Osteoblast (primary cell): ENCODE measurements around the gene MPPED1. TPM values are rescaled to one million over a fixed set of nuclear protein-coding genes. Genes with fewer than 3 reads are reported as not detected.

ENCODE experiments used
- DNase-seq: peaks from one replicate; pipeline ENCODE4 v3.0.0; 2011; ENCODE audit warnings: low spot score, mixed read lengths; ENCODE audit not compliant: insufficient read length; ENCODE audit errors: missing footprints
- H2AFZ ChIP-seq: 2 replicates; pipeline ENCODE4 v1.6.0; 2011; ENCODE audit warnings: mild to moderate bottlenecking, low read length
- H3K27ac ChIP-seq: 2 replicates; pipeline ENCODE4 v1.5.1; 2011; ENCODE audit warnings: mild to moderate bottlenecking, low read depth, low read length, moderate library complexity
- H3K27me3 ChIP-seq: 2 replicates; pipeline ENCODE4 v1.6.0; 2012; ENCODE audit warnings: mild to moderate bottlenecking, control low read depth, inconsistent platforms, low read length, moderate library complexity; ENCODE audit not compliant: insufficient read depth
- H3K36me3 ChIP-seq: 2 replicates; pipeline ENCODE4 v1.5.1; 2011; ENCODE audit warnings: mild to moderate bottlenecking, low read length, control low read depth, moderate library complexity; ENCODE audit not compliant: insufficient read depth
- H3K4me1 ChIP-seq: 2 replicates; pipeline ENCODE4 v1.5.1; 2011; ENCODE audit warnings: mild to moderate bottlenecking, low read length, control low read depth, moderate library complexity; ENCODE audit not compliant: insufficient read depth
- H3K4me2 ChIP-seq: 2 replicates; pipeline ENCODE4 v1.6.0; 2011; ENCODE audit warnings: mild to moderate bottlenecking, low read length; ENCODE audit not compliant: insufficient read depth
- H3K4me3 ChIP-seq: fragments of 200-600 bp; sonication (generic); 3 replicates; pipeline ENCODE4 v1.5.1; 2012; ENCODE audit warnings: mild to moderate bottlenecking, low read length, inconsistent platforms; ENCODE audit not compliant: insufficient read depth
- H3K79me2 ChIP-seq: 2 replicates; pipeline ENCODE4 v1.6.0; 2012; ENCODE audit warnings: mild to moderate bottlenecking, low read length, control low read depth, inconsistent platforms; ENCODE audit not compliant: insufficient read depth
- H3K9me3 ChIP-seq: 2 replicates; pipeline ENCODE4 v1.5.1; 2011; ENCODE audit warnings: low read depth, low read length, control low read depth
- H4K20me1 ChIP-seq: 2 replicates; pipeline ENCODE4 v1.6.0; 2012; ENCODE audit warnings: mild to moderate bottlenecking, low read length, control low read depth; ENCODE audit not compliant: insufficient read depth
- total RNA-seq: library from RNA; depleted of rRNA; stranded (reverse); fragments of >200 nt; gene quantifications from 2 replicates; pipeline ENCODE4 v1.2.3, GENCODE V29; 2012
- TF ChIP-seq, protein P1 (sequence below): IDR thresholded peaks from 2 replicates; pipeline ENCODE4 v1.5.1; 2011; ENCODE audit warnings: mild to moderate bottlenecking, low read depth, low read length, moderate library complexity; ENCODE audit errors: extremely low read depth

MPPED1 gene
- total RNA-seq, 1 donor, result not detected

DNA sequence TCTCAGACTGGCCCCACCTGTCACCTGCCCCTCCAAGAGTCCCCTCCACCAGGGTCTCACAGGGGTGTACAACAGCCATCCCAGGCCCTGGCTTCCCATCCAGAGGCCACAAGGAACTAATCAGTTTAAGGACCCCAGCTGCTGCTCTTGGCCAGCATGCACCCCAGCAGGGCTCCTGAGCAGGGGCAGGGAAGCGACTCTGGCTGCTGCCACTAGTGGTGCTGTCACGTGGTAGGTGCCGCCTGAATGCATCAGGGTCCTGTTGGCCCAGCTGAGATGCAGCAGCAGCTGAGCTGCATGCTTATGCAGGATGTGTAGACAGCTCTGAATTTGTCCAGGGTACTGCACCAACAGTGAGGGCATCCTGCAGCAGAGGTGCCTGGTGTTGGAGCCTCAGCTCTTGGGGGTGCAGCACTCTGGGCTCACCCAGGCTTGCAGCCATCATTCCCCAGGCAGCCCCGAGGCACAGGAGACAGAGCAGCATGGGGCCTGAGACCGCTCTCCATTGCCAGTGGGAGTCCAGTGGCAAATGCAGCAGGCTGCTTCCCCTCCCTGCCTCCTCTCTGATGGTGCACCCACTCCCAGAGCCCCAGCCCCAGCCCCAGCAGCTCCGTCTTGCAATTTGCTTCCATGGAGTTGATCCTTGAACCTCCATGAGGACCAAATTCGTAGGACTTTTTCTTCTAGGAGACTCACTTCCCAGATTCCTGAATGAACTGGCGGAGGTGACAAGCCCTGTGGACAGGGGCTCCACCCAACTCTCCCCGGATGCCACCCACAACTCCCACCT lies 98.7 kb downstream of the MPPED1 start:
- H3K36me3 ChIP-seq, result no peaks in the 10 kb centered on the region

DNA sequence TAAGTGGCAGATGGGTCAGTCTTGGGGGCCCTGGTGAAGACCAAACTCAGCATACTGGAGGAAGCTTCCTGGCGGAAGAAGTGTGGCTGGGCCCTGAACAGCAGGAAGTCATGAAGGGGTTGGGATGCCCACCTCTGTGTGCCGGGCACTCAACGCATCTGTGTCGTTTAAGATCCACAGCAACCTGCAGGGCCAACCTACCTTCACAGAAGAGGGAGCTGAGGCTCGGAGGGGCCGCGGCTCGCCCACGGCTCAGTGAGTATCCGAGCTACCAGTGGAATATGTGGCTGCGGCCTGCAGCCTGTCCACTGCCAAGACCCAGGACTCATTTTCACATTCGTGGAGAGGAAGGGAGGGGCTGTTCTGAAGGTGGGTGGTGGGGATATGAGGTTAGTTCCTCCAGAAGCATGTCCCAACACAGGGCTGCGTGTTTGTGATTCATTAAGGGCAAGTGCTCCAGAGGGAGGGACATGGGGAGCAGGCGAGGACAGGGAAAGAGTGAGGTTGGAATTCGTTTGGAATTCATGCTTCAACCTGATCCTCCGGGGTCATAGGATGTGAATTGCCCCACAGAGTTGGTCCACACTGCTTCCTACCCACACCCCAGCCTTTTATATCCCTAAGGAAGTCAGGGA lies 99.6 kb downstream of the MPPED1 start:
- peak; percentile 69 for DNase-seq
- Histone ChIP-seq H3K27ac (no peak overlapping the region), H3K36me3 (no peaks in the 10 kb centered on the region), H2AFZ (no peak overlapping the region), H3K4me3 (no peak overlapping the region), H3K79me2 (no peaks in the 10 kb centered on the region), H3K27me3 (no peaks in the 10 kb centered on the region), H3K4me2 (no peak overlapping the region), H3K4me1 (no peaks in the 10 kb centered on the region), H4K20me1 (no peaks in the 10 kb centered on the region), H3K9me3 (no peaks in the 10 kb centered on the region)
- TF ChIP-seq, protein P1, sequence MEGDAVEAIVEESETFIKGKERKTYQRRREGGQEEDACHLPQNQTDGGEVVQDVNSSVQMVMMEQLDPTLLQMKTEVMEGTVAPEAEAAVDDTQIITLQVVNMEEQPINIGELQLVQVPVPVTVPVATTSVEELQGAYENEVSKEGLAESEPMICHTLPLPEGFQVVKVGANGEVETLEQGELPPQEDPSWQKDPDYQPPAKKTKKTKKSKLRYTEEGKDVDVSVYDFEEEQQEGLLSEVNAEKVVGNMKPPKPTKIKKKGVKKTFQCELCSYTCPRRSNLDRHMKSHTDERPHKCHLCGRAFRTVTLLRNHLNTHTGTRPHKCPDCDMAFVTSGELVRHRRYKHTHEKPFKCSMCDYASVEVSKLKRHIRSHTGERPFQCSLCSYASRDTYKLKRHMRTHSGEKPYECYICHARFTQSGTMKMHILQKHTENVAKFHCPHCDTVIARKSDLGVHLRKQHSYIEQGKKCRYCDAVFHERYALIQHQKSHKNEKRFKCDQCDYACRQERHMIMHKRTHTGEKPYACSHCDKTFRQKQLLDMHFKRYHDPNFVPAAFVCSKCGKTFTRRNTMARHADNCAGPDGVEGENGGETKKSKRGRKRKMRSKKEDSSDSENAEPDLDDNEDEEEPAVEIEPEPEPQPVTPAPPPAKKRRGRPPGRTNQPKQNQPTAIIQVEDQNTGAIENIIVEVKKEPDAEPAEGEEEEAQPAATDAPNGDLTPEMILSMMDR, result no peak

More for the DNA sequence above, 98.7 kb downstream of the MPPED1 start:
- Histone ChIP-seq H4K20me1 (no peaks in the 10 kb centered on the region), H3K9me3 (no peaks in the 10 kb centered on the region), H3K79me2 (no peaks in the 10 kb centered on the region), H3K27ac (no peak overlapping the region), H3K4me3 (no peak overlapping the region), H3K4me1 (no peaks in the 10 kb centered on the region), H2AFZ (no peak overlapping the region), H3K27me3 (no peaks in the 10 kb centered on the region), H3K4me2 (no peak overlapping the region)
- TF ChIP-seq, protein P1, result no peak
- peak; percentile 51 for DNase-seq

DNA sequence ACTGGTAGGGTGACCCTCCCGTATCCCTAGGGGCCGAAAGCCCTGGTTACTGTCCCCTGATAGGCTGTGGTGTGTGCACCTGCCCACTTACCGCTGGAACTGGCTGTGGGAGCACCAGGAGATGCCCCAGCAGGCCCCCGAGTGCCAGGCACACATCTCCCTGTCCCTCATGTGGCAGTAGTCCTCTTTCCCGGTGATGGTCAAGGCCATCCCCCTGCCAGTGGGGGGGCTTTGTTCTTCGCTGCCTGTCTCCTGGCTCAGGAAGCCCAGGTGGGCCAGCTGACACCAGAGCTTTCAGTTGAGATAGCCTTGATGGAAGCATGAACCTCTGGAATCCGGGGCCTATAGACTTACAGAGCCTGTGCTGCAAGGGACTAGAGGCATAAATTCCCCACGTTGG lies 100.5 kb downstream of the MPPED1 start:
- Histone ChIP-seq H3K36me3 (no peaks in the 10 kb centered on the region), H3K4me2 (no peak overlapping the region), H3K27ac (no peak overlapping the region), H3K79me2 (no peaks in the 10 kb centered on the region), H3K27me3 (no peaks in the 10 kb centered on the region), H3K4me1 (no peaks in the 10 kb centered on the region), H2AFZ (no peak overlapping the region), H3K4me3 (no peak overlapping the region), H4K20me1 (no peaks in the 10 kb centered on the region), H3K9me3 (no peaks in the 10 kb centered on the region)
- TF ChIP-seq, protein P1, result no peak
- no peak for DNase-seq

DNA sequence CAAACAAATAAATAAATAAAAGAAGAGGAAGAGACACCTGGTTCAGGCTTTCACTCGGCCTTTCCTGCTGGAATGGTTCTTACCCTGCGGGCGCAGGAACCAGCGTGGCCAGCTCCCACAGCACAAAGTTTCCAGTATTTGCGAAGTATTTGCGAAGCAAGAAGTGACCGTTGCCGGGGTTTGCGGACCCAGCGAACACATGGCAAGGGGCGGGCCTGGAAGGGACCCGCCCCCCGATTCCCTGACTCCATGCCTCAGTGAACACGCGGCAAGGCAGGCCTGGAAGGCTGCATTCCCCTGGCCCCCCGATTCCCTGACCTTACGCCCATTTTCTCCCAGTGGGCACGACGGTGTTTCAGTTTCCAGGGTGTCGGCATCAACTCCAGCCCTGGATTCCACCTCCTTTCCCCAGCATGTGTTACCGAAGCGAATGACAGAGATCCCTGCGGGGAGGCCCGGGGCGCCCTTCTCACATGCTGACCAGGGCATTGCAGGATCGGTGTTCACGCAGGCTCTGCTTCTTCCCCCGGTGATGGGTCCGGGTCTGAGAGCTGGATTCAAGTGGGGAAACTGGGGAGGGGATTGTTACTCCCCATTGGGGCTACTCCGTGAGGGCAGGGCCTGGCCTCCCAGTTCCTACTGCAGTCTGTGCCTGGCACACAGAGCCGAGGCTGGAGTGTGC lies 102.8 kb downstream of the MPPED1 start:
- TF ChIP-seq, protein P1, result no peak

More for the DNA sequence above, 102.8 kb downstream of the MPPED1 start:
- Histone ChIP-seq H3K79me2 (no peaks in the 10 kb centered on the region), H4K20me1 (no peaks in the 10 kb centered on the region), H3K4me1 (no peaks in the 10 kb centered on the region), H3K4me3 (no peak overlapping the region), H3K27me3 (no peaks in the 10 kb centered on the region), H2AFZ (no peak overlapping the region), H3K9me3 (no peaks in the 10 kb centered on the region), H3K4me2 (no peak overlapping the region), H3K27ac (no peak overlapping the region), H3K36me3 (no peaks in the 10 kb centered on the region)
- DNase-seq, result no peak
